Small intestine (tissue), 7 donors: ENCODE results near the gene MKI67. TPM values are rescaled to one million over a fixed set of nuclear protein-coding genes. Genes with fewer than 3 reads are reported as not detected.

Source experiments
- DNase-seq, 2 donors: peaks; one replicate each; pipeline versions ENCODE4 v3.0.0 to v3.0.0-alpha.2; 2013
- FAIRE-seq: peaks from 2 replicates; lab custom pipeline; 2012; peaks lifted over from hg19 to GRCh38; lab: Jason Lieb, UNC
- H3K27ac ChIP-seq, 3 donors: one replicate each; pipeline ENCODE4 v1.5.1; 2013; ENCODE audit warnings: low read length in 2 of 3, mild to moderate bottlenecking in 2 of 3, control low read depth in 1 of 3, inconsistent platforms in 1 of 3, low read depth in 1 of 3, moderate library complexity in 1 of 3
- H3K27me3 ChIP-seq, 3 donors: one replicate each; pipeline ENCODE4 v1.6.1; 2013; ENCODE audit warnings: low read length in 3 of 3, inconsistent platforms in 1 of 3; ENCODE audit not compliant: control insufficient read depth in 3 of 3, insufficient read depth in 3 of 3
- H3K36me3 ChIP-seq, 3 donors: one replicate each; pipeline ENCODE4 v1.6.1; 2013; ENCODE audit warnings: low read length in 3 of 3, inconsistent platforms in 1 of 3, low read depth in 1 of 3, mild to moderate bottlenecking in 1 of 3, moderate library complexity in 1 of 3; ENCODE audit not compliant: control insufficient read depth in 3 of 3, insufficient read depth in 2 of 3
- H3K4me1 ChIP-seq, 3 donors: one replicate each; pipeline ENCODE4 v1.6.1; 2013; ENCODE audit warnings: low read length in 2 of 3, inconsistent platforms in 1 of 3, low read depth in 1 of 3, mild to moderate bottlenecking in 1 of 3, moderate library complexity in 1 of 3; ENCODE audit not compliant: control insufficient read depth in 3 of 3, insufficient read depth in 2 of 3
- H3K4me3 ChIP-seq, 3 donors: one replicate each; pipeline ENCODE4 v1.5.1; 2013; ENCODE audit warnings: low read length in 3 of 3, control low read depth in 1 of 3, inconsistent platforms in 1 of 3, low read depth in 1 of 3, mild to moderate bottlenecking in 1 of 3, moderate library complexity in 1 of 3
- H3K9me3 ChIP-seq, 2 donors: one replicate each; pipeline ENCODE4 v1.6.1; 2013; ENCODE audit warnings: low read depth in 1 of 2, low read length in 1 of 2; ENCODE audit not compliant: control insufficient read depth in 2 of 2, insufficient read depth in 1 of 2
- WGBS, 3 donors: extraction: QIAGEN DNeasy Blood & Tissue Kit; methylation state at CpG; one replicate each; pipeline ENCODE4 v1.1.7; 2013; 5-methylcytosine and 5-hydroxymethylcytosine counted together
- polyA plus RNA-seq, 4 donors: library from polyadenylated mRNA; stranded (reverse) in 3 of 4; unstranded in 1 of 4; fragments of 200-250 nt in 3 of 4; fragments of 120-200 nt in 1 of 4; gene quantifications; one replicate each; pipeline versions ENCODE4 v1.2.1 to v1.2.3, GENCODE V29; 2013
- donor health status: healthy with polysubstance abuse.
- donor health status: control.
- donor health status: control.
- donor health status: Bipolar disorder and iron deficiency.
- donor health status: healthy.

MKI67 gene
- polyA plus RNA-seq, 4 donors, result 0.45 to 29.6 (median 15.5) TPM

DNA sequence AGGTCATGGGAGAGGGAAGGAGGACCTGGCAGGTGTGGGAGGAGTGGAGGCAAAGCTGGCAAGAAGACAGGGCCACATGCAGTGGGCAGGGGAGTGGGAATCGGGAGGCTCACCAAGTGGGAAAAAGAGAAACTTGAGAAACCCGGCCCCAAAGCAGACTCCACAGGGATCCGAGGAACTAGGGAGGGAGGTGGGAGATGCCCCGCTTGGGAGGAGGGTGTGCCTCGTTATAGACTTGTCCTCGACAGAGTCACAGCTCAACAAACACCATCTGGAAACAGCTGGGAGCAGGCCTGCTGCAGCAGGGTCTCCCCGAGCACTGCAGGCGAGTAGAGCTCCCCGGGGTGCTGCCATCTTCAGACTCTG is 54.8 kb downstream of the MKI67 start:
- 77 to 79% (median 77%) methylated on average over 8 to 9 of the region's 9 CpGs for WGBS, 3 donors
- H3K36me3 ChIP-seq, result peaks cover 0 to 57% (median 11%) of the 10 kb centered on the region in 3 donors
- H3K27ac ChIP-seq, result no peak overlapping the region
- FAIRE-seq (no peak), DNase-seq (no peak)
- no peaks in the 10 kb centered on the region for H3K4me1 ChIP-seq
- no peak overlapping the region for H3K4me3 ChIP-seq
- peaks cover 0 to 4% of the 10 kb centered on the region in 2 donors for H3K9me3 ChIP-seq
- no peaks in the 10 kb centered on the region for H3K27me3 ChIP-seq

DNA sequence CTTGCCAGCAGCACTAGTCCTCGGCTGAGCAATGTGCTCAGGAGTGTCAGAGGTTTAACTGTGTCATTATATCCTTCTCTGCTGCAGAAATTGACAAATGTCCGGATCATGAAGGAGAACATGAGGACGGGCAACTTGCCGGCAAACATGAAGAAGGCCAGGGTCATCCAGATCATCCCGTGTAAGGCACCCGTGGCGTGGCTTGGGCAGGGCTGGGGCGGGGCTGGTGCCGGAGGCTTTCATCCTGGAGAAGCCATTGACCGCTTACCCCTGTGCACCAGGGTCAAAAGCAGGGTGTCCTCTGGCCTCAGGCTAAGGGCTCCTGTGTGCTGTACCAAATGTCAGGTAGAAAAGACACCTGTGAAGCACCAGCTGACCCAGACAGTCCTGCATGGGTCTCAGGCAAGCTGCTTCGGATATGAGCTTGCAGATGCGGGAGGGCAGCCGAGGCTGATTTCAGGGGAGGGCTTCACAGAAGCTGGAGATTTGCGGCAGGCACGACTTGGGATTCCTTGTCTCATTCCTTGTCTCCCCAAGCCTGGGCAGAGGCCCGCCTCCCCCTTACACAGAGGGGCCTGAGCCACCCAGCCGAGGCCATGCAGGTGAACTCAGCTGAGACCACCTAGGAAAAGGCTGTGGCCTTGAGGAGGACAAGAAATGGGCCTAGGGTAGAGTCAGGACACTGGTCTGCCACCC is 55.4 kb downstream of the MKI67 start:
- FAIRE-seq (no peak), DNase-seq (no peak)
- H3K27me3 ChIP-seq, result no peaks in the 10 kb centered on the region
- no peak overlapping the region for H3K27ac ChIP-seq
- H3K4me3 ChIP-seq, result no peak overlapping the region
- no peaks in the 10 kb centered on the region for H3K4me1 ChIP-seq
- H3K9me3 ChIP-seq, result peaks cover 0 to 4% of the 10 kb centered on the region in 2 donors
- peaks cover 0 to 62% (median 14%) of the 10 kb centered on the region in 3 donors for H3K36me3 ChIP-seq
- WGBS, 3 donors, result 85 to 92% (median 90%) methylated on average over 17 of the region's 17 CpGs

DNA sequence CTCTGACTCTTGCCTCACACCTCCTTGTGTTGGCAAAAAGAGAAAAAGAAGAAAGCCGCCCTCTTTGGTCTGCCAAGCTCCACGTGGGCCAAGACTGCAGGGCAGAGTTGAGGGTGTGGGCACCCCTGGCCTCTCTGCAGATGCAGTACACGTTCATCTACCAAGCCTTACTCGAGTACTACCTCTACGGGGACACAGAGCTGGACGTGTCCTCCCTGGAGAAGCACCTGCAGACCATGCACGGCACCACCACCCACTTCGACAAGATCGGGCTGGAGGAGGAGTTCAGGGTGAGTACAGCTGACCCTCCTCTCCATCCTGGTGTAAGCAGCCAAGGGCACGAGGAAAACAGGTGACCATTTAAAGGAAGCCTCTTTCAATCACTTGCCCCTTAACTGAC is 56.1 kb downstream of the MKI67 start:
- H3K36me3 ChIP-seq, result peaks cover 0 to 69% (median 14%) of the 10 kb centered on the region in 3 donors
- WGBS, 3 donors, result 93 to 94% (median 94%) methylated on average over 10 of the region's 10 CpGs
- peaks cover 0 to 4% of the 10 kb centered on the region in 2 donors for H3K9me3 ChIP-seq
- H3K27ac ChIP-seq, result no peak overlapping the region
- DNase-seq (no peak), FAIRE-seq (no peak)
- no peaks in the 10 kb centered on the region for H3K4me1 ChIP-seq
- no peaks in the 10 kb centered on the region for H3K27me3 ChIP-seq
- no peak overlapping the region for H3K4me3 ChIP-seq

DNA sequence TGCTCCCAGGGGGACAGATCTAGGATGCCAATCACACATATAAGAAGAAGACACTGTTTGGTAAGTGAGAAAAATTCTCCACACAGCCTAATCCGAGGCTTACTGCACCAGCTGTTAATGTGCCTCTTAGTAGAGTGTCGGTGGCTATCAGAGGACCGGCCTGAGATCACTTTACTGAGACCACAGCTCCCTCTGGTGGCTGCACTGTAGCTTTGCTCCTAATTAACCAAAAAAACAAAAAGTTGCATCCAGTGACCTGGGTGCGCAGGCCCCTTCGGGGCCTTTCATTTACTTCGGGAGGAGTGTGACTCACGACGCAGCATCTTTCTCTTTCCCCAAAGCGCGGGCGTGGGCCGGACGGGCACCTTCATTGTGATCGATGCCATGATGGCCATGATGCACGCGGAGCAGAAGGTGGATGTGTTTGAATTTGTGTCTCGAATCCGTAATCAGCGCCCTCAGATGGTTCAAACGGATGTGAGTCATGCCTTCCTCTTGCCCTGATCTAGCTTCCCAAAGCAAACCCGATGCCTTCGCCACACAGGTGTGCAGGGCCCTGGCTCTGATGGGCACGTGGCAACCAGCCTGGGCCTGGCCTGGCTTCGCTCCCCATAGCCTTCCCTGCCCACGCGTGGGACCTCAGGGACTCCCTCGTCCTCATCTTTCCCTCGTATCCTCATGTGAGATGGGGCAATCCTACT is 56.7 kb downstream of the MKI67 start:
- H3K27me3 ChIP-seq, result no peaks in the 10 kb centered on the region
- 51 to 56% (median 54%) methylated on average over 28 of the region's 28 CpGs for WGBS, 3 donors
- H3K4me3 ChIP-seq, result no peak overlapping the region
- H3K27ac ChIP-seq, result no peak overlapping the region
- FAIRE-seq (no peak), DNase-seq (peak; percentile 76 to 82)
- peaks cover 0 to 4% of the 10 kb centered on the region in 2 donors for H3K9me3 ChIP-seq
- no peaks in the 10 kb centered on the region for H3K4me1 ChIP-seq
- H3K36me3 ChIP-seq, result peaks cover 0 to 76% (median 14%) of the 10 kb centered on the region in 3 donors

DNA sequence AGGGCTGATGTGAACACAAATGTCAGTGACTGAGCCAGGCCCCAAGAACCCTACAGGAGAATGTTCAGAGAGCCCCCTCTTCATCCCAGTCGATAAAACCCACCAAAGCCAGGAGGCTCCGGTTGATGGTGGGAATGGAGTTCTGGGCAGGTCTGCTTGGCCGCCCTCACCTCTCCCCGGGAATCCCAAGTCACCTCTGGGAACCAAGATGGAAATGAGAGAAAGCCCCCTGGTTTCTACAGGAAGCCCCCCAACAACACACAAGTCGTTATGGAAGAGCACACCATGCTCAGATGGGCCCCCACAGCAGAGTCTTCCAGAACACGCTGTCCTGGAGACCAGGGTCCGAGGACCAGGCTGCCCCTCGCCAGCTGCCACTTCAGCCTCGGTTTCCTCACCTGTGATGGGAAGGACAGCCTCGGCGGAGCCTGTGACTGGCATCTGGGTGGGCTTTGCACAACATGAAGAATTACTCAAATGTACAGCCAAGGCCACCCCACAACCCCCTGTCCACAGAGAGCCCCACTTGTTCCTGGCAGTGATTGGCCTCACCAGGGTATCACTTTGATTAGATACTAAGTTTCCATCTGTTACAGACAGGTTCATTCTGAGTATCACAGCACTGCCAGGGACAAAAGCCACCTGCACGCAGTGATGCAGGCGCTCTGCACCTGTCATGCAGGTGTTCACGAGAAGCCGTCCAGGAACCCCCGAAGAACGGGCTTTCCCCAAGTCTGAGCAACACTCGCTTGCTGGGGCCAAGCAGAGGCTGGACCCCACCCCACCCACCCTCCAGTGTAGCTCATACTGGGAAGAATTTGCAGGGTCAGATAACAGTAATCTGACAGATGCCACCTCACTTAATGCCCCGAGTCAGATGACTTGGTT is 57.6 kb downstream of the MKI67 start:
- DNase-seq (no peak), FAIRE-seq (no peak)
- peaks cover 0 to 3% (median 0%) of the 10 kb centered on the region in 3 donors for H3K4me1 ChIP-seq
- no peaks in the 10 kb centered on the region for H3K27me3 ChIP-seq
- H3K9me3 ChIP-seq, result no peaks in the 10 kb centered on the region
- 80 to 89% (median 87%) methylated on average over 19 of the region's 19 CpGs for WGBS, 3 donors
- H3K27ac ChIP-seq, result no peak overlapping the region
- no peak overlapping the region for H3K4me3 ChIP-seq
- H3K36me3 ChIP-seq, result peaks cover 0 to 82% (median 11%) of the 10 kb centered on the region in 3 donors

DNA sequence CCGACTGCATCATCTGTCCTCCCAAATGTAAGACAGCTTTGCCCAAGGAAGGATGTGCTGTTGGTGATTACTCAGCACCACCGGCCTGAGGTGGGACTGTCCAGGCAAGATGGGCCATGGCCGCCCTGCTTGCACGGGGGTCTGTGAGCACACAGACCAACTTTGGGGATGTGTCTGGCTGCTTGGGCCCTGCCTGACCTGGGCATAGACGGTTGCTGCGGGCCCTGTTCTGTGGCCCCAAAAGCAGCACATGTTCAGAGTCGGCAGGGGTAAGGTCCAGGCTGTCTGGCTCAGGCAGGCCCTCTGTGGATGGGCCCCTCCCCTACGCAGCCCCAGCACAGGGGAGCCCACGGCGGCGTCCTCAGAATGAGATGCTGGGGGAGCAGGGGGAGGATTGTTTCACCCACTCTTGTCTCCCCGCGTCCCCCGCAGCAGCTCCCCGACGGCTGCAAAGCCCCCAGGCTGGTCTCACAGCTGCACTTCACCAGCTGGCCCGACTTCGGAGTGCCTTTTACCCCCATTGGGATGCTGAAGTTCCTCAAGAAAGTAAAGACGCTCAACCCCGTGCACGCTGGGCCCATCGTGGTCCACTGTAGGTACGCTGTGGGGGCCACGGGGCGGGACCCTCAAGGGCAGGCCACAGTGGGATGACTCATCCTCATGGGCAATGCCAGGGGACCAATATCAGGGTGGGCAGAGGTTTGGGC is 58.4 kb downstream of the MKI67 start:
- Histone ChIP-seq H3K4me3 (no peak overlapping the region), H3K27ac (no peak overlapping the region), H3K36me3 (peaks cover 0 to 82% (median 9%) of the 10 kb centered on the region in 3 donors), H3K4me1 (peaks cover 0 to 4% (median 0%) of the 10 kb centered on the region in 3 donors), H3K9me3 (no peaks in the 10 kb centered on the region), H3K27me3 (no peaks in the 10 kb centered on the region)
- FAIRE-seq (no peak), DNase-seq (no peak)
- 92 to 94% (median 92%) methylated on average over 24 to 25 of the region's 25 CpGs for WGBS, 3 donors

DNA sequence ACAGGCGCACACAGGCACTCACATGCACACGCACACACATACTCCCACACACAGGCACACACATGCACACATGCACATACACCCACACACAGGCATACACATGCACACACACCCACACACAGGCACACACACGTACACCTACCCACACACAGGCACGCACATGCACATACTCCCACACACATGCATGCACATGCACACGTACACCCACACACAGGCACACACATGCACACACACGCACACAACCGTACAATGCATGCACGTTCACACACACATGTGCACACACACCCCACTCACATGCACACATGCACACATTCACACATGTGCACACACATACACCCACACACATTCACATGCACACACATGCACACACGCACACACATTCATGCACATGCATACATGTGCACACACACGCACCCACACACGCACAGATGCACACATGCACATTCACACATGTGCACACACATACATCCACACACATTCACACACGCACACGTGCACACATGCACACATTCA is 59.3 kb downstream of the MKI67 start:
- WGBS, 3 donors, result 83 to 95% (median 95%) methylated on average over 13 of the region's 13 CpGs
- H3K36me3 ChIP-seq, result peaks cover 0 to 88% (median 9%) of the 10 kb centered on the region in 3 donors
- no peaks in the 10 kb centered on the region for H3K27me3 ChIP-seq
- peaks cover 0 to 4% (median 0%) of the 10 kb centered on the region in 3 donors for H3K4me1 ChIP-seq
- FAIRE-seq (no peak), DNase-seq (no peak)
- H3K9me3 ChIP-seq, result no peaks in the 10 kb centered on the region
- no peak overlapping the region for H3K4me3 ChIP-seq
- no peak overlapping the region for H3K27ac ChIP-seq
